Lung (tissue), 12 donors: Measurements from ENCODE around the gene NNMT. TPM values are rescaled to one million over a fixed set of nuclear protein-coding genes. Genes with fewer than 3 reads are reported as not detected.

Experiments used
- ATAC-seq: fragments of 200-7000 bp; cut with Tn5 transposase; one replicate; pipeline ENCODE4 v1.9.1; 2020; ENCODE audit warnings: moderate number of reproducible peaks; ENCODE audit not compliant: insufficient read depth, low FRiP score
- DNase-seq, 3 donors: peaks; one replicate each; pipeline ENCODE4 v3.0.0-alpha.2; 2013 to 2017
- H3K27ac ChIP-seq, 2 donors: one replicate each; pipeline ENCODE4 v1.5.1; 2013; ENCODE audit warnings: mild to moderate bottlenecking in 2 of 2, moderate library complexity in 2 of 2, control low read depth in 1 of 2, inconsistent platforms in 1 of 2, low read depth in 1 of 2, low read length in 1 of 2
- H3K27me3 ChIP-seq, 3 donors: one replicate each; pipeline ENCODE4 v1.5.1; 2013; ENCODE audit warnings: low read length in 2 of 3; ENCODE audit not compliant: control insufficient read depth in 3 of 3, insufficient read depth in 3 of 3
- H3K36me3 ChIP-seq, 4 donors: one replicate each; pipeline ENCODE4 v1.5.1; 2013; ENCODE audit warnings: low read length in 4 of 4, mild to moderate bottlenecking in 1 of 4, moderate library complexity in 1 of 4; ENCODE audit not compliant: control insufficient read depth in 4 of 4, insufficient read depth in 4 of 4
- H3K4me1 ChIP-seq, 5 donors: one replicate each; pipeline ENCODE4 v1.5.1; 2013; ENCODE audit warnings: low read length in 5 of 5, mild to moderate bottlenecking in 2 of 5, moderate library complexity in 1 of 5; ENCODE audit not compliant: control insufficient read depth in 5 of 5, insufficient read depth in 5 of 5
- H3K4me3 ChIP-seq: one replicate; pipeline ENCODE4 v1.5.1; 2013; ENCODE audit warnings: mild to moderate bottlenecking, control low read depth, moderate library complexity
- H3K9ac ChIP-seq, 2 donors: one replicate each; pipeline ENCODE4 v1.5.1; 2013; ENCODE audit warnings: low read length in 2 of 2, control low read depth in 1 of 2; ENCODE audit not compliant: insufficient read depth in 1 of 2
- H3K9me3 ChIP-seq, 4 donors: one replicate each; pipeline ENCODE4 v1.5.1; 2013; ENCODE audit warnings: low read length in 3 of 4, mild to moderate bottlenecking in 1 of 4, moderate library complexity in 1 of 4; ENCODE audit not compliant: control insufficient read depth in 4 of 4, insufficient read depth in 3 of 4
- WGBS, 2 donors: extraction: QIAGEN DNeasy Blood & Tissue Kit; methylation state at CpG; one replicate each; pipeline ENCODE4 v1.1.7; 2013; 5-methylcytosine and 5-hydroxymethylcytosine counted together
- polyA plus RNA-seq, 2 donors: library from polyadenylated mRNA; stranded (reverse); fragments of 200-250 nt; gene quantifications; one replicate each; pipeline ENCODE4 v1.2.1, GENCODE V29; 2013
- total RNA-seq, 2 donors: library from RNA; depleted of rRNA in 1 of 2; stranded (reverse); fragments of >200 nt in 1 of 2; gene quantifications; one replicate each; pipeline ENCODE4 v1.2.1, GENCODE V29; 2014 to 2021
- TF ChIP-seq, protein P1 (sequence below): IDR thresholded peaks from 2 replicates; pipeline ENCODE4 v1.5.1; 2012; ENCODE audit warnings: mild to moderate bottlenecking; ENCODE audit errors: control extremely low read depth, extremely low read depth
- donor health status: control.
- donor health status: control.
- donor health status: Bipolar disorder and iron deficiency.
- donor health status: healthy.
- donor health status: DM: yes; HTN: yes; CAD: no.

Gene NNMT
- total and polyA plus RNA-seq, 4 donors, result 15.4 to 523 (median 345) TPM

DNA sequence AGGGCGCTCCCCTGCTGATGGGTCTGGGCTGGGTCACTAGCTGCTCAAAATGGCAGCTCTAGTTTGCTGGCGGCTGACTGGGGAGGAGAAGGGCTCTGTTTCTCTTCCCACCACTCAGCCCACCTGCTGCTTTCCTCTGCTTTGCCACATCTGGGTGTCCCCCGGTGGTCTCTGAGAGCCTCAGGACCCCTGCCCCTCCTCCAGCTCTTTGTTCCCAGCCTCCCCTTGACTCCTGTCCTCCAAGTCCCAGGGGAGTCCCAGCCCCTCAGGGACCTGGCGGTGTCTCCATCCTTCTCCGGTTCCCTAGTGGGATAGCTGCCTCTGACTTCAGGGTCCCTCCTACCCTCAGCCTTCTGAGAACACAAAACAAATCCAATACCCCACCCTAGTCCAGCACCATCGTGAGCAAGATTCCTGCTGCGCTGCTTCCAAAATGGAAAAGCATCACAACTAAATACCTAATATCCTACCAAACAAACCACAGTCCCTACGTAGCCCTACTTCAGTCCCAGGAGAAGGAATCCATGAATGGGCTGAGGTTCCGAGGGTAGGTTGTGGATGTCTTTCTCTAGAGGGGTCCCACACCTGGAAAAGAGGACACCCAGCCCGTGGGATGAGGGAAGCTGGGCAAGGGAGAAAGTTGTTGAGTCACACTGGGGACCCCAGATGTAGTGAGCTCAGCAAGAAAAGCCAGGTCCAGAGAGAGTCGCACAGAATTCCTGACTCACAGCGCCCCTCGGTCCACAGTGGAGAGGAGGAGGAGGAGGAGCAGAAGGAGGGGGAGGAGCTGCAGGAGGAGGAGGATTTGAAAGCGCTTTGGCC lies 45.0 kb upstream of the NNMT start:
- TF ChIP-seq, protein P1, sequence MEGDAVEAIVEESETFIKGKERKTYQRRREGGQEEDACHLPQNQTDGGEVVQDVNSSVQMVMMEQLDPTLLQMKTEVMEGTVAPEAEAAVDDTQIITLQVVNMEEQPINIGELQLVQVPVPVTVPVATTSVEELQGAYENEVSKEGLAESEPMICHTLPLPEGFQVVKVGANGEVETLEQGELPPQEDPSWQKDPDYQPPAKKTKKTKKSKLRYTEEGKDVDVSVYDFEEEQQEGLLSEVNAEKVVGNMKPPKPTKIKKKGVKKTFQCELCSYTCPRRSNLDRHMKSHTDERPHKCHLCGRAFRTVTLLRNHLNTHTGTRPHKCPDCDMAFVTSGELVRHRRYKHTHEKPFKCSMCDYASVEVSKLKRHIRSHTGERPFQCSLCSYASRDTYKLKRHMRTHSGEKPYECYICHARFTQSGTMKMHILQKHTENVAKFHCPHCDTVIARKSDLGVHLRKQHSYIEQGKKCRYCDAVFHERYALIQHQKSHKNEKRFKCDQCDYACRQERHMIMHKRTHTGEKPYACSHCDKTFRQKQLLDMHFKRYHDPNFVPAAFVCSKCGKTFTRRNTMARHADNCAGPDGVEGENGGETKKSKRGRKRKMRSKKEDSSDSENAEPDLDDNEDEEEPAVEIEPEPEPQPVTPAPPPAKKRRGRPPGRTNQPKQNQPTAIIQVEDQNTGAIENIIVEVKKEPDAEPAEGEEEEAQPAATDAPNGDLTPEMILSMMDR, result no peak
- Histone ChIP-seq H3K4me1 (peaks cover 0 to 5% (median 0%) of the 10 kb centered on the region in 5 donors), H3K27me3 (no peaks in the 10 kb centered on the region), H3K36me3 (peaks cover 0 to 43% (median 11%) of the 10 kb centered on the region in 4 donors), H3K9me3 (no peaks in the 10 kb centered on the region), H3K27ac (no peak overlapping the region), H3K9ac (no peak overlapping the region), H3K4me3 (no peak overlapping the region)
- DNase-seq, result peak in 2 of 3 donors; percentile 26 to 41
- 90 to 93% methylated on average over 13 to 14 of the region's 14 CpGs for WGBS, 2 donors
- ATAC-seq, result no peak

DNA sequence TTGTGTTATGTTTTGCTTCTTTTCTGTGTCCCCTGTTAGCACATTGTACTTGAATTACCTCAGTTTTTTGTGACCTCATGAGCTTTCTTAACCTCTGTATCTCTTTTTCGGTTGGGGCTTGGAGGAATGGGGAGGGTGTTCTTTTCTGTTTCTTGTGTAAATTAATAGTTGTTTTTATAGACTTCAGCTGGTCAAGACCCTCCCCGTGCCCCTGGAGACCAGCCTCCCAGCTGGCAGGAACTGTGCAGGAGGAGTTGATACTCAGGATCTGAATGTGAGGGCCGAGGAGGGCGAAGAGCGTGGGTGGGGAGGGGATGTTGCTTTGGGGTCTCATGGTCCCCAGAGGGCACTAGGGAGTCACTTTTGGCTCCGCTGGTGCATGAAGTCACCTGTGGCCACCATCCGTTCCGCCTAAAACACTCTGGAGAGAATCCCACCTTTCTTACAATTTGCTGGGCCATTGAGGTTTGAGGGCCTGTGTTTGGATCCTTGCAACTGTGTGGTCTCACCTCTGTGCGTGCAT lies 44.3 kb upstream of the NNMT start:
- TF ChIP-seq, protein P1, result no peak
- Histone ChIP-seq H3K4me3 (no peak overlapping the region), H3K27ac (no peak overlapping the region), H3K9ac (no peak overlapping the region), H3K36me3 (peaks cover 0 to 46% (median 11%) of the 10 kb centered on the region in 4 donors), H3K4me1 (peaks cover 0 to 6% (median 0%) of the 10 kb centered on the region in 5 donors), H3K9me3 (no peaks in the 10 kb centered on the region), H3K27me3 (no peaks in the 10 kb centered on the region)
- WGBS, 2 donors, result 92 to 93% methylated on average over 9 of the region's 9 CpGs
- DNase-seq, result no peak
- ATAC-seq, result no peak

DNA sequence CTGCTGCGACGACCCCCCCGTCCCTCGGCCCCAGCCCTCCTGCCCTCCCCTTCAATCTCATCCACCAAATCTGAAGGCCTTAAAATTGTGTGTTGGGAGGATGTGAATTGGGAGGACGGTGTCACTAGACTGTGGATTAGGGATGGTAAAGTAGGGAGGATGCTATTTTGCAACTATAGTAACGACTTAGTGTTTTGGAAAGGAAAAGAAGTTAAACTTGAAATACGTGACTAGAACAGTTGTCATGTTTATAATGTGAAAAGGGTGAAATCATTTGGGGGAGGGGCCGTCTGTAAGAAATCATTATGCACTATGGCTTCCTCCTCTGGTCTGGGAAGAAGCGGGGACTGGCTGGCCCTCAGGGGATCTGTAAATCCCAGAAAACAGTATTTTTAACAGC lies 43.4 kb upstream of the NNMT start:
- H3K4me3 ChIP-seq, result no peak overlapping the region
- TF ChIP-seq, protein P1, result no peak
- peak overlapping the region in 1 of 2 donors; percentile 15 for H3K27ac ChIP-seq
- no peaks in the 10 kb centered on the region for H3K27me3 ChIP-seq
- peaks cover 0 to 13% (median 7%) of the 10 kb centered on the region in 5 donors for H3K4me1 ChIP-seq
- H3K36me3 ChIP-seq, result peaks cover 0 to 43% (median 8%) of the 10 kb centered on the region in 4 donors
- peak in 2 of 3 donors; percentile 66 to 77 for DNase-seq
- WGBS, 2 donors, result 82 to 86% methylated on average over 9 of the region's 9 CpGs
- ATAC-seq, result no peak
- H3K9me3 ChIP-seq, result no peaks in the 10 kb centered on the region
- no peak overlapping the region for H3K9ac ChIP-seq
